Activated CD4-positive, CD25-positive, alpha-beta regulatory T cell treated with anti-CD3 and anti-CD28 coated beads, Interleukin-2, amount 50 U/mL, for 72 hours (primary cell): Measurements from ENCODE around the gene TMIGD1.

Experiments used
- DNase-seq: peaks from one replicate; pipeline ENCODE4 v3.0.0; 2021

The TMIGD1 gene

GRCh38 chr17:30279156-30279555 lies 54.7 kb downstream of the TMIGD1 start:
- DNase-seq: no peak

- DNase-seq: no peak
Observed at GRCh38 chr17:30278032-30278431, 55.8 kb downstream of the TMIGD1 start.

- DNase-seq: no peak
Observed at GRCh38 chr17:30275911-30276310, 57.9 kb downstream of the TMIGD1 start.

- DNase-seq: no peak
Observed at GRCh38 chr17:30274887-30275286, 59.0 kb downstream of the TMIGD1 start.

GRCh38 chr17:30273373-30273772 lies 60.5 kb downstream of the TMIGD1 start:
- DNase-seq: no peak

GRCh38 chr17:30271102-30271501 lies 62.8 kb downstream of the TMIGD1 start:
- DNase-seq: no peak

- DNase-seq: no peak
Observed at GRCh38 chr17:30267625-30268024, 66.2 kb downstream of the TMIGD1 start.
